ENCODE measurements around the gene NID1.
"Not testable (repeated sequence)": the region's sequence is repeated elsewhere in the genome, so short reads cannot be mapped to it uniquely, and the experiment has no call there.

The NID1 gene

DNA sequence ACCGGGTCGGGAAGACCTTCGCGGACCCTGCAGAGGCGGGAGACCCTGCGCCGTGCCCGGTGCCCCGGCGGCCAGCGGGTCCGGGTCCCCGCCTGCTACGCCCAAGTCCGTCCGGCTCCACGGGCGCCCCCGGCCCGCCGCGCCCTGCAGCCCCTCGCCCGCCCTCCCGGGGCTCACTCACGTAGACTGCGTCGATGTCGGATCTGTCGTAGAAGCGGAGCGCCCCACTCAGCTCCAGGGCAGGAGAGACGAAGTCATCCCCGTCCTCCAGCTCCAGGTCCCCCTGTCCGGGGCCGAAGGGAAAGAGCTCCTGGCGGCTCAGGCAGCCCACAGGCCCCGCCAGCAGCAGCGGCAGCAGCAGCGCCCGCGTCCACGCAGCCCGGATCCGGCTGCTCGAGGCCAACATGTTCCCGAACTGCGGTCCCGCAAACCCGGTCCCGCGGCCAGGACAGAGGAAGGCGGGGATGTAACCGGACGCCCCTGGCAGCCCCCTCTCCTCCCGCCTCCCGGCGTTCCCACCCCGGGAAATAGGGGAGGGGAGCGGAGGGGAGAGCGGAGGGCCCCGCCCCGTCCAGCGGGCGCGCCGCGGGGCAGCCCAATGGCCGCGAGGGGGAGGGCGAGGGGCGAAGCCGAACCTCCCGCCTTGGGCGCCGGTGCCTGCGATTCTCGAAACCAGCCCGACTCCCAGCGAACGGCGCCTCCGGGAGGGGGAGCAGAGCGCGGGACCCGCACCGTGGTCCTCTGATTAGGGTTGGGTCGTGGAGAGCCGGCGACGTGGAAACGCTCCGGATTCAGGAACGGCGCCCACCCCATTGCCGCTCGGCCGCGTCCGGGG is at the start of gene NID1:
Gene NID1, minus strand, starts transcription at position 417 of the 835 bp plus-strand sequence. Its CDS starts 11 bp downstream, at position 406.
- DNase-seq, result no peak

- no peak for DNase-seq
These were observed 49.3 kb upstream of the NID1 start for GRCh38 chr1:236114076-236114747.

DNA sequence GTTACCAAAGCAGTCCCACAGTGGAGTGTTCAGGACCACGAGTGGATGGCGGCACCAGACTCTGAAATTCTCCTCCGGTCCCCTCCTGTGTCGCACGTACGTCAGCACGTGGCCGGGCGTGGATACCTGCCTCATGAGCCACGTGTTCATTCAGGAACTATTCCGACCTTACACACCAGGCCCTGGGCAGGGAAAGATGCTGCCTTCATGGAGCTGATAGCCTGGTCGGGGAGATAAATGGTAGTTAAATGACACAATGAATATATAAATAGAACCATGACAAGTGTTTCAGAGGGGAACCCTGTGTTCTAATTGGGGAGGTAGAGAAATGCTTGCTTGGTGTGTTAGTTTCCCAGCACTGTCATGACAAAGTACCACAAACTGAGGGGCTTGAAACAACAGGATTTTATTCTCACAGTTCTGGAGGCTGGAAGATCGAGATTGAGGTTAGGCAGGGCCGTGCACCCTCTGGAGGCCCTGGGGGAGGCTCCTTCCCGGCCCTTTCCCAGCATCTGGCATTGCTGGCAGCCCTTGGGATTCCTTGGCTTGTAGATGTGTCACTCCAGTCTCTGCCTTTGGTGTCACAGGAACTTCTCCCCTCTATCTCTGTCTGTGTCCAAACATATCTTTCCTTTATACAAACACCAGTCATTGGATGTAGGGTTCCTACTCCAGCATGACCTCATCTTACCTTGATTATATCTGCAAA is 48.6 kb upstream of the NID1 start:
- DNase-seq, result no peak

GRCh38 chr1:236112332-236112627 is 47.4 kb upstream of the NID1 start:
- DNase-seq, result no peak

DNA sequence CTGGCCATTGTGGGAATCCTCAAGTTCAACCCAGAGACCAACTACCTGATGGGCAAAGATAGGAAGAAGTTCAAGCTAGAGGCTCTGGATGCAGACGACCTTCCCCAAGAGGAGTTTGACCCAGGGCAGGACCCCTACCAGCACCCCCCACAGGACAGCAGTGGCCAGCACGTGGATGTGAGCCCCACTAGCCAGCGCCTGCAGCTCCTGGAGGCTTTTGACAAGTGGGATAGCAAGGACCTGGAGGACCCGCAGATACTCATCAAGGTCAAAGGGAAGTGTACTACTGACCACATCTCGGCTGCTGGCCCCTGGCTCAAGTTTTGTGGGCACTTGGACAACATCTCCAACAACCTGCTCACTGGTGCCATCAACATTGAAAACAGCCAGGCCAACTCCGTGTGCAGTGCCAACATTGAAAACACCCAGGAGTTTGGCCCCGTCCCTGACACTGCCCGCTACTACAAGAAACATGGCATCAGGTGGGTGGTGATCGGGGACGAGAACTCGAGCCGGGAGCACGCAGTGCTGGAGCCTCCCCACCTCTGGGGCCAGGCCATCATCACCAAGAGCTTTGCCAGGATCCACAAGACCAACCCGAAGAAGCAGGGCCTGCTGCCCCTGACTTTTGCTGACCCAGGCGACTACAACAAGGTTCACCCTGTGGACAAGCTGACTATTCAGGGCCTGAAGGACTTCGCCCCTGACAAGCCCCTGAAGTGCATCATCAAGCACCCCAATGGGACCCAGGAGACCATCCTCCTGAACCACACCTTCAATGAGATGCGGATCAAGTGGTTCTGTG is 46.8 kb upstream of the NID1 start:
- DNase-seq, result no peak

GRCh38 chr1:236110137-236110536 is 45.2 kb upstream of the NID1 start:
- DNase-seq, result no peak

DNA sequence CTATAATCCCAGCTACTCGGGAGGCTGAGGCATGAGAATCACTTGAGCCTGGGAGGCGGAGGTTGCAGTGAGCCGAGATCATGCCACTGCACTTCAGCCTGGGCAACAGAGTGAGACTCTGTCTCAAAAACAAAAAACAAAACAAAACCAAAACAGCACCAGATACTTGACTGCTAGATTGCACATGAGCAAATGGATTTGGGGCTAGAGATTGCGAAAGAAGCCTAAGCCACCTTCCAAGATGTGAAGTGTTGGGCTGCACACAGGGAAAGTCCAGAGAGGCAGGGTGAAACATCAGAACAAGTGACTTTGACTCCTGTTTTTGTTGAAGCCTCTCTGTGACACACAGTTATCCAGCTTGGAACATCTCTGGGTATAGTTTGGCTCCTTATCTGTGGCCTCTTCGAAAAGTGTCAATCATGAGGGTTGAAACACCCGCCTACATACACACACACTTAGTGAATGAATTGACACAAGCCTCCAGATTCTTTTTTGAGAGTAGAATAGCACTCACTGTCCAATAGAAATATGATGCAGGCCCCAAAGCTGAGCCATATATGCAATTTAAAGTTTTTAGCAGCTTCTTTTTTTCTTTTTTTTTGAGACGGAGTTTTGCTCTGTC is 43.2 kb upstream of the NID1 start:
- DNase-seq, result no peak

DNA sequence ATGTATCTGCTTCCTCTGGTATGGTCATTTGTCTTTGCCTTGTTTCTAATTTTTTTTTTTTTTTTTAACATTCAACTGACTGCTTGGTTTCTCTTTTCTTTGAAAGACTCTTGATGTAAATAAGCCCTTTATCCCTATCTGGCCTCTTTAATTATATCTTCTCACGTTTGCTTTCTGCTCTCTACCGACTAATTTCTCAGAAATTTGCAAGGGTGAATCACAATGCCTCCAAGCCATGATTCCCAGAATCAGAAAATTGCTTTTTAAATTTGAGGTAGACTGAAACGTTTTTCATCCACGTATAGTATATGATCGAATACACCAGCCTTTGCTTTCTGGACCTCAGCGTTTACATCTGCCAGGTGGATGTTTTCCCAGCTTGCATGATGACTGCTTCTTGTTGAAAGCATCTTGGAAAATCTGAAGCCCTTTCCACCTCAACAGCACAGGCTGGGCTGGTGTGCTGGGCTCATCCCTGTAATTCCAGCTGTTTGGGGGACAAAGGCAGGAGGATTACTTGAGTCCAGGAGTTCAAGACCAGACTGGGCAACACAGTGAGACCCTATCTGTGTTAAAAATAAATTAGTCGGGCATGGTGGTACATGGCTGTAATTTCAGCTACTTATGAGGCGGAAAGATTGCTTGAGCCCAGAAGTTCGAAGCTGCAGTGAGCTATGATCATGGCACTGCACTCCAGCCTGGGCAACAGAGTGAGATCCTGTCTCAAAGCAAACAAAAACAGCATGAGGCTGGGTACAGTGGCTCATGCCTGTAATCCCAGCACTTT is 42.4 kb upstream of the NID1 start:
- no peak for DNase-seq

GRCh38 chr1:236103646-236104218 is 38.8 kb upstream of the NID1 start:
- DNase-seq, result peak; percentile 12

DNA sequence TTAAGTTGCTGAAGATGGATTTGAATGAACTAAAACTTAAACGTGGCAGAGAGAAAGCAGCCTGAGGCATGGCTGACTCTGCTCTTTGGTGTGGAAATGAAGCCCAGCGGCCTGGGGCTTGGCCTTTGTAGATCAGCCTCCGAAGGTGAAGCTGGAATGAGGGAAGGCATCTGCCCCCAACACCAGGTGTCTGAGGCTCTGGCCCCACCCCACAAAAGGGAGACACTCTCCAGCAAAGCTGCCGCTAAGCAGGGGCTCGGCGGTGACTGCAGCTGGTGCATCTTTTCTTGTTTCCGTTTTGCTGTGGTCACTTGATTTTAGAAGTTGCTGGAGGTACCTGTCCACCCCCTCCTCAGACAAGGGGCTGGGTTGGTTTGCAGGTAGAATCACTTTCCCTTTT is 38.2 kb upstream of the NID1 start:
- no peak for DNase-seq

GRCh38 chr1:236102611-236103010 is 37.7 kb upstream of the NID1 start:
- DNase-seq, result no peak

DNA sequence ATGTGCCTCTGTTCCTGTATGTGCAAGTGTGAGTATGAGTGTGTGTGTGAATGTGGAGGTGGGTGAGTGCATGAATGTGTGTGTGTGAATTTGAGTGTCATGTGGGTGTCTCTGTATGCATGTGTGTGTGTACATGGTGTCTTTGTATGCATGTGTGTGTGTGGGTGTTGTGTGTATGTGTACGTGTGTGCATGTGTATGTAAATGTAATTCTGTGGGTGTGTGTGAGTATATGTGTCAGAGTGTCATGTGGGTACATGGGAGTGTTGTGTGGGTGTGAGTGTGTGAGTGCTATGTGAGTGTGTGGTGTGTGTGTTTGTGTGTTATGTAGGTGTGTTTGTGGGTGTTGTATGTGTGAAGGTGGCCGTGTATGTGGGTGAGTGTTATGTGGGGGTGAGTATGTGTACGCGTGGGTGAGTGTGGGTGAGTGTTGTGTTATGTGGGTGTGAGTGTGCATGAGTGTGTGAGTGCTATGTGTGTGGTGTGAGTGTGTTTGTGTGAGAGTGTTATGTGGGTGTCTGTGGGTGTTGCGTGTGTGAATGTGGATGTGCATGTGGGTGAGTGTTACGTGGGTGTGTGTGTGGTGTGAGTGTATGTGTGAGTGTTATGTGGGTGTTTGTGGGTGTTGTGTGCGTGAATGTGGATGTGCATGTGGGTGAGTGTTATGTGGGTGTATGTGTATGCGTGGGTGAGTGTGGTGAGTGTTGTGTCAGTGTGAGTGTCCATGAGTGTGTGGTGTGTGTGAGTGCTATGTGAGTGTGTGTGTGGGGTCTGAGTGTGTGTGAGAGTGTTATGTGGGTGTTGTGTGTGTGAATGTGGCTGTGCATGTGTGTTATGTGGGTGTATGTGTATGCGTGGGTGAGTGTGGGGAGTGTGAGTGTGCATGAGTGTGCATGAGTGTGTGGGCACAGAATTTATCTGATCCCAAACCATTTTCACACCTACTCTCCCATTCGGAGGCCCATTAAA is 36.6 kb upstream of the NID1 start:
- DNase-seq, result no peak

GRCh38 chr1:236100799-236101198 is 35.9 kb upstream of the NID1 start:
- DNase-seq, result no peak

DNA sequence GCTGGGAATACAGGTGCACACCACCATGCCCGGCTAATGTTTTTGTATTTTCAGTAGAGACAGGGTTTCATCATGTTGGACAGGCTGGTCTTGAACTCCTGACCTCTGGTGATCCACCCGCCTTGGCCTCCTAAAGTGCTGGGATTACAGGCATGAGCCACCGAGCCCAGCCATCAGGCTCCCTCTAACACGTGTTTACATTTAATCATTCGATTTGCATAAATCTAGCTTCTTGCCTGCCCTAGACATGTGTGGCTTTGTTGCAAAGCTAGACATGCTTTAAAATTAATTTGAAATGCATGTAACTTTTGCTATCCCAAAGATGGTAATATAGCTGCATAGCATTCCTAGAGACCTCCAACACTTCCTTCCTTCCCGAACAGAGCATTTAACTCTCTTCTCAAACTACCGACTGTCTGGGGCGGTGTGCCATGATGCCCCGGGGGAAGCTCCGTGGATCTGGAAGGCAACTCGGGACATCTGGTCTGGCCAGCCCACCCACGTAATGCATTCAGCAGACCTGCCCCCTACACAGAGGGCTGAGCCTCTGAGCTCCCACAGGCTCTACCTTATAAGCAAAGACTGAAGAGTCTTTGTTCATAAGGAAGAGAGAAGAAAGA is 34.6 kb upstream of the NID1 start:
- no peak for DNase-seq

GRCh38 chr1:236098267-236098666 is 33.4 kb upstream of the NID1 start:
- DNase-seq, result no peak

GRCh38 chr1:236096660-236097482 is 32.0 kb upstream of the NID1 start:
- not testable (repeated sequence) for DNase-seq

DNA sequence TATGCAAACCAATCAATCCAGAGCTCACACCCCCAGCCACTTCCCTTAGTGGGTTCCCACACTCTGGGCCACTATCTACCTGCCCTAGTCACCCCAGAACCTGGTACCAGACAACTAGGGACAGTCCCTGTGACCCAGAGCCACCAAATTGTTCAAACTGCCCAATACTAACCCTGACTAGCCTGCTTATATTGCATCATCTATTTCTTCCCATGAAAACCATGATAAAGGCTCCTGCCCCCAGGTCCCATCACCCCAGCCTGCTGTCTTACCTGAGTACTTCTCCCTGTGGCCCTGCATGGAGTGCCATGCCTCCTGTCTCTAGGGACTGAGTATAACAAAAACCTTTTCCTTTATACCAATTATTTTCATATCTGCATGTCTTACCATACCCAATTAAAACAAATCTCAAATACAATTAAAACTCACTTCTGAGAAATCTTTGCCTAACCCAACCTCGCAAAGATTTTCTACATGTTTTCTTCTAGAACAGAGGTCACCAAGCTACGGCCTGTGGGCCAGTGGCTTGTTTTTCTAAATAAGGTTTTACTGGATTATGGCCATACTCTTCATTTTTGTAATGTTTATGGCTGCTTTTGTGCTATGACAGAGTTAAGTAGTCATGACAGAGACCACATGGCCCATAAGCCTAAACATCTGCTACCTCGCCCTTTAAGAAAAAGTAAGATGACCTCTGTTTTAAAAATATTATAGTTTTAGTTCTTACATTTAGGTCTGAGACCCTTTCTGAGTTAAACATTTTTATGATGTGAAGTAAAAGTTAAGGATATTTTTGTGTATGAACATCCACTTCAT is 31.0 kb upstream of the NID1 start:
- DNase-seq, result no peak

DNA sequence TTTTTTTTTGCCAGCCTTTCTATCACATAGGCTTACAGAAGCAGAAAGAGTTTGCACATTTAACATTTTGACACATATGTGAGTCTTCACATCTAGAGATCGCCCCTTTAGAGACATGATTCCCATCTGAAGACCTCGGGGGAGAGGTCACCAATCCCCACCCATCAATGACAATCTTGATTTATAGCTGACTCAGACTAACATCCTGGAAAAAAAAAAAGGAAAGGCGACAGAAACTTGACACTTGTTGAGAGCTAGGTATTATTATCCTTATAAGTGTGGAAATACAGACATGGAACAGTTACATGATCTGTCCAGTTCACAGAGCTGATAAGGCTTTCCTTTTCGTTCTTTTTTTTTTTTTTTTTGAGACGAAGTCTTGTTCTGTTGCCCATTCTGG is 28.0 kb upstream of the NID1 start:
- DNase-seq, result no peak
